Measurements from ENCODE around the gene SLC25A11.
A peak's percentile ranks its signal among the peaks of the same experiment; 100 is the strongest.
"Not testable (repeated sequence)": the region's sequence is repeated elsewhere in the genome, so short reads cannot be mapped to it uniquely, and the experiment has no call there.

The SLC25A11 gene

DNA sequence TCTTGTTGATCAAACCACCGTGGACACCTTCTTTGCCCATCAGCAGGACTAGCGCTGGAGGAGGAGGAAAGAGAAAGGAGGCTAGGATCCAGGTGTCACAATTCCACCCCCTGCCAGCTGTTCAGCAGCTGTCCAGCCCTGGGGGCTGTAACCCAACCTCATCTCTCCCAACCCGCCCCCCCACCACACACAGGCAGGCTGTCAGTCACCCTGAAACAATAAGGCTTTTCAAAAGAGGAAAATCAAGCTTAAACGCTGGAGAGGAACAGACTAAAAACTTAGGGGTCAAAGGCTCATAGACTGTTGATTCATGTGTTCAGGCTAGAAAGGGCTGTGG is 6.1 kb upstream of the SLC25A11 start:
- no peak overlapping the region for H3K4me3 ChIP-seq (ENCODE audit: low read depth, low read length)

GRCh38 chr17:4945176-4945943 is 5.5 kb upstream of the SLC25A11 start:
- H3K4me3 ChIP-seq (ENCODE audit: low read depth, low read length), result no peak overlapping the region

DNA sequence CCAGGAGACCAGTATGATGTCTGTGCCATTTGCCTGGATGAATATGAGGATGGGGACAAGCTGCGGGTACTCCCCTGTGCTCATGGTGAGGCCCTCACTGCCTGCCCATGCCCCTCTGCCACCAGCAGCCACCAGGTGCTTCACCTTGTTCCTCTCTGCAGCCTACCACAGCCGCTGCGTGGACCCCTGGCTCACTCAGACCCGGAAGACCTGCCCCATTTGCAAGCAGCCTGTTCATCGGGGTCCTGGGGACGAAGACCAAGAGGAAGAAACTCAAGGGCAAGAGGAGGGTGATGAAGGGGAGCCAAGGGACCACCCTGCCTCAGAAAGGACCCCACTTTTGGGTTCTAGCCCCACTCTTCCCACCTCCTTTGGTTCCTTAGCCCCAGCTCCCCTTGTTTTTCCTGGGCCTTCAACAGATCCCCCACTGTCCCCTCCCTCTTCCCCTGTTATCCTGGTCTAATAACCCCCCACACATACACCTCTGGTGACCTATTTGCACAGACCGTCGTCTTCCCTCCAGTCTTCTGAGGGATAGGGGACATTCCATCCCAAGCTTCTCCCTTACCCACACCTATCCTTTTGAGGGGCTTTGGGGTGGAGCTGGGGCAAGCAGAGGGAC is 4.8 kb upstream of the SLC25A11 start:
- no peak overlapping the region for H3K4me3 ChIP-seq (ENCODE audit: low read depth, low read length)

DNA sequence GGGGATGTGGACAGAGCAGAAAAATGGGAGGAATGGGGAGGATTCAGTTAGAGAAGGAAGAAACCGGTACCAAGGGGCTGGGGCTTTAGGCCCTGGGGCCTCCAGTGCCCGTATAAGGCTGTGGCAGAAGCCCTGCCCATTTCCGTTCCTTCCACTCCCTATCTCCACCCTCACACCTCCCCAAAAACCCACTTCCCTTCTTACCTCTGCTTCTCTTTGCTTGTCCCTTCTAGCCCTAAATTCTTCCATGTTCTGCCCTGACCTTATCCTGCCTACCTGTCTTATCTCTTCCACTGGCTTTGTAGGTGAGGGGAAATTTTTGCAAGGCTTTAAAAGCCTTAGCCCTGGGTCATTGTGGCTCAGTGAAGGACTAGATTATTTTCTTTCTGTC is 4.3 kb upstream of the SLC25A11 start:
- H3K4me3 ChIP-seq (ENCODE audit: low read depth, low read length), result no peak overlapping the region

DNA sequence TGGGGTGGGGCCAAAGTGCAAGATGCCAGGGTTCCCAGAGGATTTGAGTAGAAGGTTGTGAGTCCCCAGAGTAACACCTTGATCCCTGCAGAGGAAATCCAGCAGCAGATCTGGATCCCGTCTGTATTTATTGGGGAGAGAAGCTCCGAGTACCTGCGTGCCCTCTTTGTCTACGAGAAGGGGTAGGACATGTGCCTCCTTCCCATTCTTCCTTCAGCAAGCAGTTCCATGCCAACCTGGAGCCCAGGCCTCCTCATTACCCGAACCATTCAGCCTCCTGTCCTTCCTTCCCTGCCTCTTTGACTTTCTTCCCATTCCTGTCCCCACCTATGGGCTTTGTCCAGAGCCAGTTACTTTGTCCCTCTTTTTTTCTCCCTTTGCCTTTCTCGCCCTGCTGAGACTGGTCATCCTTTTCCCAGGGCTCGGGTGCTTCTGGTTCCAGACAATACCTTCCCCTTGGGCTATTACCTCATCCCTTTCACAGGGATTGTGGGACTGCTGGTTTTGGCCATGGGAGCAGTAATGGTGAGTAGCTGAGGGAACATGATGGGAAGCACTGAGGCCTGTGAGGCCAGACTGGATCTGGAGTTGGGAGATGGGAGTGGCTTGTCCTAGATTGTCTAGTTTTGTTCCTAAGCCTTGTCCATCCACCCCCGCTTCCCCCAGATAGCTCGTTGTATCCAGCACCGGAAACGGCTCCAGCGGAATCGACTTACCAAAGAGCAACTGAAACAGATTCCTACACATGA is 3.1 kb upstream of the SLC25A11 start:
- no peak overlapping the region for H3K4me3 ChIP-seq (ENCODE audit: low read depth, low read length)

DNA sequence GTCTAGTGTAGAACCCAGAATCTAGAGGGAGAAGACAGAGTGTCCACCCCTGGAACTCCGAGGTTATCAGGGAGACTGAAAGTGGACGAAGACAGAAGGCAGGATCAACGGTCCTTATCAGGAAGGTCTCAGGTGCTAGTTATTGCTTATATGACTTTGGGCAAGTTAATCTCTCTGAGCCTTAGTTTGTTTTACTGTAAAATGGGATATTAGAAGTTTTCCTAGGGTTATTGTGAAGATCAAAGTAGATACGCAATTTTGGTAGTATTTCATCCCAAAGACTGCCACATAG is 1.4 kb upstream of the SLC25A11 start:
- H3K4me3 ChIP-seq (ENCODE audit: low read depth, low read length), result peak overlapping the region; percentile 95

- peak overlapping the region; percentile 95 for H3K4me3 ChIP-seq (ENCODE audit: low read depth, low read length)
These were observed 891 bp upstream of the SLC25A11 start for GRCh38 chr17:4940555-4941318.

DNA sequence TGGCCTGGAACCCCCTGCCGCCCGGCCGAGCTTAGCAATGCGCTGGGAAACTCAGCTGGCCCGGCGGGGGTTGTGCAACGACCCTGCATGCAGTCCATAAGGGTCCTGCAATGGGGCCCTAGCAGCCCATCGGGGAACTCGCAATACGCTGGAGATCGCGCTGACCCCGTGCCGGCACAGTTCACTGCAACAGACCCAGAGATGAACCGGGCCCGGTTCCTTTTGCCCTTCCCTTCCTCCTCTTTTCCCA is 375 bp downstream of the SLC25A11 start:
- peak overlapping the region; percentile 95 for H3K4me3 ChIP-seq (ENCODE audit: low read depth, low read length)

- H3K4me3 ChIP-seq (ENCODE audit: low read depth, low read length), result peak overlapping the region; percentile 95
These were observed 929 bp downstream of the SLC25A11 start for GRCh38 chr17:4938688-4939545.

- H3K4me3 ChIP-seq (ENCODE audit: low read depth, low read length), result no peak overlapping the region
These were observed 1.8 kb downstream of the SLC25A11 start for GRCh38 chr17:4938069-4938491.

- no peak overlapping the region for H3K4me3 ChIP-seq (ENCODE audit: low read depth, low read length)
These were observed 2.3 kb downstream of the SLC25A11 start for GRCh38 chr17:4937553-4937952.

- H3K4me3 ChIP-seq (ENCODE audit: low read depth, low read length), result no peak overlapping the region
These were observed 3.4 kb downstream of the SLC25A11 start for GRCh38 chr17:4936436-4936835.

DNA sequence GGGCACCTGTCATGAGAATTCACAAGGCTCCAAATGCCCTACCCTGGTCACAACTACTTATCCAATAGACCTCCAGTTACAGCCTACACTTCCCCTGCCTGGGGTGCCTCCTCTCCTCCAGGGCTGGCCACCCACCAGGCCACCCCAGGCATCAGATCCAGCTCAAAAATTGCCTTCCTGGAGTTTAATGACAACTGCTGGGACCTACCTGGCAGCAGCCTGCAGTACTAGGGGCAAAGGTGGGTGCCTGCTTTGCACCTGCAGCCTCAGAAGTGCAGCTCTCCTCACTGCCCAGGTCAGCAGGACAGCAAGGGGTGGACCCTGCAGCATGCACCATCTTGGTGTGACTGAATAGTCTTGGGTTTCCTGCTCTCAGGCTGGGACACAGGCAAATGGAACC is 4.2 kb downstream of the SLC25A11 start:
- no peak overlapping the region for H3K4me3 ChIP-seq (ENCODE audit: low read depth, low read length)

GRCh38 chr17:4934173-4934979 is 5.5 kb downstream of the SLC25A11 start:
- H3K4me3 ChIP-seq (ENCODE audit: low read depth, low read length), result no peak overlapping the region

GRCh38 chr17:4933646-4934045 is 6.2 kb downstream of the SLC25A11 start:
- H3K4me3 ChIP-seq (ENCODE audit: low read depth, low read length), result no peak overlapping the region

GRCh38 chr17:4932756-4933155 is 7.1 kb downstream of the SLC25A11 start:
- no peak overlapping the region for H3K4me3 ChIP-seq (ENCODE audit: low read depth, low read length)

- H3K4me3 ChIP-seq (ENCODE audit: low read depth, low read length), result no peak within 1 kb of the TSS
These were observed 7.9 kb downstream of the SLC25A11 start, which contains the start of gene GP1BA for GRCh38 chr17:4931963-4932362. Gene GP1BA (plus strand): TSS chr17:4932277. CDS start chr17:4932605, 328 bp downstream.

- no peak overlapping the region for H3K4me3 ChIP-seq (ENCODE audit: low read depth, low read length)
These were observed 11.0 kb downstream of the SLC25A11 start for GRCh38 chr17:4928881-4929280.

DNA sequence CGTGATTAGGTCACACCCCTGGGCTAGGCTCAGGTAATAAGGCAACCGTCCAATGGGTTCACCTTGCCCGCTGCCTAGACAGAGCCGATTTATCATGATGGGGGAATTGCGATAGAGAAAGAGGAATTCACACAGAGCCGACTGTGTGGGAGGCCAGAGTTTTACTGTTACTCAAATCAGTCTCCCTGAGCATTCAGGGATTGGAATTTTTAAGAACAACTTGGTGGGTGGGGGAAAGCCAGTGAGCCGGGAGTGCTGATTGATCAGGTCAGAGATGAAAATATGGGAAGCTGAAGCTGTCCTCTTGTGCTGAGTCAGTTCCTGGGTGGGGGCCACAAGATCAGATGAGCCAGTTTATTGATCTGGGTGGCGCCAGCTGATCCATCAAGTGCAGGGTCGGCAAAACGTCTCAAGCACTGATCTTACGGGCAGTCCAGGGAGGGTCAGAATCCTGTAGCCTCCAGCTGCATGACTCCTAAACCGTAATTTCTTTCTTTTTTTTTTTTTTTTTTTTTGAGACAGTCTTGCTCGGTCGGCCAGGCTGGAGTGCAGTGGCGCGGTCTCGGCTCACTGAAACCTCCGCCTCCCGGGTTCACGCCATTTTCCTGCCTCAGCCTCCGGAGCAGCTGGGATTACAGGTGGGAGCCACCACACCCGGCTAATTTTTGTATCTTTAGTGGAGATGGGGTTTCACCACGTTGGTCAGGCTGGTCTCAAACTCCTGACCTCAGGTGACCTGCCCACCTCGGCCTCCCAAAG is 13.1 kb downstream of the SLC25A11 start:
- H3K4me3 ChIP-seq (ENCODE audit: low read depth, low read length), result not testable (repeated sequence)
